ENCODE results near the gene SPI1.

- no peak for TF ChIP-seq CTCF (optimal IDR thresholded peaks at IDR 0.05 in 1 of 3, IDR thresholded peaks at IDR 0.05 in 1 of 3, conservative IDR thresholded peaks at IDR 0.05 in 1 of 3; ENCODE audit: extremely low read depth in 1 of 3, insufficient read depth in 2 of 3, low read length in 3 of 3)
- no peak for TF ChIP-seq EZH2 (IDR thresholded peaks at IDR 0.05; ENCODE audit: low read length)
Measured at GRCh38 chr11:47335733-47336132, 42.6 kb downstream of the SPI1 start.

Measured in keratinocyte (primary cell).